CD4-positive, alpha-beta T cell (primary cell): ENCODE measurements around the gene RIT2. TPM values are rescaled to one million over a fixed set of nuclear protein-coding genes. Genes with fewer than 3 reads are reported as not detected.

Experiments used
- ATAC-seq: fragments of 200-7000 bp; cut with Tn5 transposase; one replicate; pipeline ENCODE4 v1.10.0; 2022; ENCODE audit warnings: mild to moderate bottlenecking; ENCODE audit not compliant: poor library complexity
- CTCF ChIA-PET: fragments of 350-600 bp; sonication (Branson Sonifier 250); formaldehyde crosslinking; loops from one replicate; lab custom pipeline; 2021; ENCODE audit warnings: antibody characterized with exemption, inconsistent platforms; lab: Charles Lee
- POLR2A ChIA-PET: fragments of 350-600 bp; sonication (Branson Sonifier 250); formaldehyde crosslinking; loops from one replicate; lab custom pipeline; 2021; ENCODE audit warnings: antibody characterized with exemption, inconsistent platforms; lab: Charles Lee
- DNase-seq, 14 experiments: peaks; one replicate each; pipeline ENCODE4 v3.0.0-alpha.2; 2013 to 2020; ENCODE audit warnings: mixed read lengths in 2 of 14
- H3K27ac ChIP-seq, 2 donors: one replicate each; pipeline versions ENCODE4 v1.5.1 to v1.7.0; 2013; ENCODE audit warnings: low read length in 2 of 2, low read depth in 1 of 2, mild to moderate bottlenecking in 1 of 2
- H3K27me3 ChIP-seq, 2 experiments: 1 replicate in 1 of 2; 2 replicates in 1 of 2; pipeline versions ENCODE4 v1.6.1 to v1.7.0; 2013; ENCODE audit warnings: low read length in 2 of 2, control low read depth in 1 of 2, mild to moderate bottlenecking in 1 of 2, moderate library complexity in 1 of 2; ENCODE audit not compliant: insufficient read depth in 2 of 2, control insufficient read depth in 1 of 2
- H3K36me3 ChIP-seq: one replicate; pipeline ENCODE4 v1.6.1; 2013; ENCODE audit warnings: low read length, control low read depth; ENCODE audit not compliant: insufficient read depth
- H3K4me1 ChIP-seq: one replicate; pipeline ENCODE4 v1.6.1; 2013; ENCODE audit warnings: low read length, control low read depth; ENCODE audit not compliant: insufficient read depth
- H3K4me3 ChIP-seq: one replicate; pipeline ENCODE4 v1.5.1; 2013; ENCODE audit warnings: mild to moderate bottlenecking, low read length, moderate library complexity
- H3K9me3 ChIP-seq, 2 experiments: 1 replicate in 1 of 2; 2 replicates in 1 of 2; pipeline versions ENCODE4 v1.6.1 to v1.7.0; 2013; ENCODE audit warnings: low read length in 2 of 2, mild to moderate bottlenecking in 2 of 2, control low read depth in 1 of 2, moderate library complexity in 1 of 2; ENCODE audit not compliant: control insufficient read depth in 1 of 2, insufficient read depth in 1 of 2
- H3K27ac Mint-ChIP-seq: one replicate; pipeline ENCODE4 v1.8.0; 2020; ENCODE audit warnings: mixed read lengths
- H3K27me3 Mint-ChIP-seq: one replicate; pipeline ENCODE4 v1.8.0; 2021; ENCODE audit warnings: mixed read lengths
- H3K36me3 Mint-ChIP-seq: one replicate; pipeline ENCODE4 v1.8.0; 2021; ENCODE audit warnings: low read depth, mixed read lengths
- H3K4me1 Mint-ChIP-seq: one replicate; pipeline ENCODE4 v1.8.0; 2021; ENCODE audit warnings: low read depth, mixed read lengths
- H3K4me3 Mint-ChIP-seq: one replicate; pipeline ENCODE4 v1.8.0; 2020; ENCODE audit warnings: mild to moderate bottlenecking, mixed read lengths
- H3K9me3 Mint-ChIP-seq: one replicate; pipeline ENCODE4 v1.8.0; 2020; ENCODE audit warnings: mixed read lengths
- intact Hi-C, 2 experiments: fragments of 100-400 bp; cut with DNase I in 1 of 2; cut with micrococcal nuclease in 1 of 2; formaldehyde crosslinking; loops; one replicate each; pipeline versions ENCODE4 v1.15.1 to v1.9.0; 2023 to 2025; cut with DNase I, micrococcal nuclease
- total RNA-seq, 174 experiments: library from RNA in 2 of 174; stranded (reverse) in 2 of 174; gene quantifications; one replicate each; pipeline ENCODE4 v1.2.3 and lab custom pipeline; 2021 to 2026
- TF ChIP-seq, protein P1 (sequence below): fragments of 200-600 bp; IDR thresholded peaks from one replicate; pipeline ENCODE4 v1.8.0; 2022; ENCODE audit warnings: antibody characterized with exemption, mild to moderate bottlenecking

The RIT2 gene
- total RNA-seq, 2 experiments from 2014 or later, result not detected

GRCh38 chr18:42931491-42931890 lies 184.0 kb downstream of the RIT2 start:
- H3K27me3 ChIP-seq, result no peaks in the 10 kb centered on the region

DNA sequence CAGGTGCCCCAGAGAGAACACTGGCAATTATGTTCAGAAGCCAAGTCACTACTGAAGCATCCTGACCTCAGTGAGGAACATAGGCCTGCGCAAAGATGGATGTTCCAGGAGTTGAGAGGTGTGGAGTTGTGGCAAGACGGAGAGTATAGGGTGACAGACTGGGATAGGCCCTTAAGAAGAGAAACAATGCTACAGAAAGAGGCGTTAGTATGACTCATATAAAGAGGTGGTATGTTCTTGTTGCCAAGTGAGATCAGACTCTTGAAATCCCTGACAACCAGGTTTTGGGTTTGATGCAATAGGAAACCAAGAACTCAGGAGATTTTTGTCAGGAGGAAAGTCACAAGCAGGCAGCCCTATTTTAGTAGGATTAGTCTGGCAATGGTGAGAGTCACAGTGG lies 185.6 kb downstream of the RIT2 start:
- no peaks in the 10 kb centered on the region for H3K27me3 Mint-ChIP-seq
- no peak overlapping the region for H3K4me3 Mint-ChIP-seq
- Histone ChIP-seq H3K9me3 (peaks cover 0 to 4% of the 10 kb centered on the region in 2 experiments), H3K4me3 (no peak overlapping the region), H3K27me3 (no peaks in the 10 kb centered on the region), H3K27ac (no peak overlapping the region), H3K36me3 (no peaks in the 10 kb centered on the region), H3K4me1 (no peaks in the 10 kb centered on the region)
- DNase-seq (no peak), ATAC-seq (no peak)
- H3K9me3 Mint-ChIP-seq, result peaks cover 8% of the 10 kb centered on the region
- ChIA-PET POLR2A (no interaction called here), CTCF (no interaction called here)
- H3K4me1 Mint-ChIP-seq, result no peaks in the 10 kb centered on the region
- H3K27ac Mint-ChIP-seq, result no peak overlapping the region
- H3K36me3 Mint-ChIP-seq, result no peaks in the 10 kb centered on the region
- TF ChIP-seq, protein P1, sequence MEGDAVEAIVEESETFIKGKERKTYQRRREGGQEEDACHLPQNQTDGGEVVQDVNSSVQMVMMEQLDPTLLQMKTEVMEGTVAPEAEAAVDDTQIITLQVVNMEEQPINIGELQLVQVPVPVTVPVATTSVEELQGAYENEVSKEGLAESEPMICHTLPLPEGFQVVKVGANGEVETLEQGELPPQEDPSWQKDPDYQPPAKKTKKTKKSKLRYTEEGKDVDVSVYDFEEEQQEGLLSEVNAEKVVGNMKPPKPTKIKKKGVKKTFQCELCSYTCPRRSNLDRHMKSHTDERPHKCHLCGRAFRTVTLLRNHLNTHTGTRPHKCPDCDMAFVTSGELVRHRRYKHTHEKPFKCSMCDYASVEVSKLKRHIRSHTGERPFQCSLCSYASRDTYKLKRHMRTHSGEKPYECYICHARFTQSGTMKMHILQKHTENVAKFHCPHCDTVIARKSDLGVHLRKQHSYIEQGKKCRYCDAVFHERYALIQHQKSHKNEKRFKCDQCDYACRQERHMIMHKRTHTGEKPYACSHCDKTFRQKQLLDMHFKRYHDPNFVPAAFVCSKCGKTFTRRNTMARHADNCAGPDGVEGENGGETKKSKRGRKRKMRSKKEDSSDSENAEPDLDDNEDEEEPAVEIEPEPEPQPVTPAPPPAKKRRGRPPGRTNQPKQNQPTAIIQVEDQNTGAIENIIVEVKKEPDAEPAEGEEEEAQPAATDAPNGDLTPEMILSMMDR, result no peak
- intact Hi-C loops, result no loop called here

More at GRCh38 chr18:42931491-42931890, 184.0 kb downstream of the RIT2 start:
- TF ChIP-seq, protein P1, result no peak
- Mint-ChIP-seq H3K27me3 (no peaks in the 10 kb centered on the region), H3K36me3 (no peaks in the 10 kb centered on the region), H3K27ac (no peak overlapping the region), H3K4me1 (no peaks in the 10 kb centered on the region), H3K9me3 (peaks cover 15% of the 10 kb centered on the region), H3K4me3 (no peak overlapping the region)
- ATAC-seq, result no peak
- intact Hi-C loops, result no loop called here
- no peak for DNase-seq
- no peak overlapping the region for H3K4me3 ChIP-seq
- H3K9me3 ChIP-seq, result peaks cover 0 to 9% of the 10 kb centered on the region in 2 experiments
- no peaks in the 10 kb centered on the region for H3K36me3 ChIP-seq
- H3K4me1 ChIP-seq, result no peaks in the 10 kb centered on the region
- H3K27ac ChIP-seq, result no peak overlapping the region
- ChIA-PET CTCF (no interaction called here), POLR2A (no interaction called here)

DNA sequence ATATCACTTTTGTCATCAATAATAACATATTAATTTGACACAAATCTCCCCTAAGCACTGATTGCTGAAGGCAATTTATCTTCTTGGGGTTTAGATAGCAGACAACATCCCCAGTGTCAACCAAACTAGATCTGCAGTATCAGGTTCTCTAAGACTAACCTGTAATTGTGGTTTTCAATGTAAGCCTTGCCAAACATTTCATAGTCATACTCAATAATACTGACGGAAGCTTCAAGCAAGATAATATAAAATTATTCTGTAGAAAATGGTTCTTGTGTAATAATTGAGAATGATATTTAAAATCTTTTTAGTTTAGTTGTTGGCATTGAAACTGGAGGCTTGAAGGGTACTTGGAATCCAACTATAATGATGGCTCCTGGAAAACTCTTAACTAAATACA lies 186.3 kb downstream of the RIT2 start:
- peaks cover 0 to 4% of the 10 kb centered on the region in 2 experiments for H3K9me3 ChIP-seq
- H3K27me3 ChIP-seq, result no peaks in the 10 kb centered on the region
- Mint-ChIP-seq H3K36me3 (no peaks in the 10 kb centered on the region), H3K27me3 (no peaks in the 10 kb centered on the region), H3K27ac (no peak overlapping the region), H3K9me3 (peaks cover 10% of the 10 kb centered on the region), H3K4me3 (no peak overlapping the region), H3K4me1 (no peaks in the 10 kb centered on the region)
- intact Hi-C loops, result no loop called here
- no peak for DNase-seq
- no peak overlapping the region for H3K27ac ChIP-seq
- H3K36me3 ChIP-seq, result no peaks in the 10 kb centered on the region
- POLR2A ChIA-PET, result no interaction called here
- CTCF ChIA-PET, result no interaction called here
- no peak overlapping the region for H3K4me3 ChIP-seq
- ATAC-seq, result no peak
- H3K4me1 ChIP-seq, result no peaks in the 10 kb centered on the region
- TF ChIP-seq, protein P1, result no peak
